Right hindlimb (tissue), 1 donor: ENCODE results near the gene PC.

Source experiments
- DNase-seq: peaks from one replicate; pipeline ENCODE4 v3.0.0-alpha.2; 2018

The PC gene

DNA sequence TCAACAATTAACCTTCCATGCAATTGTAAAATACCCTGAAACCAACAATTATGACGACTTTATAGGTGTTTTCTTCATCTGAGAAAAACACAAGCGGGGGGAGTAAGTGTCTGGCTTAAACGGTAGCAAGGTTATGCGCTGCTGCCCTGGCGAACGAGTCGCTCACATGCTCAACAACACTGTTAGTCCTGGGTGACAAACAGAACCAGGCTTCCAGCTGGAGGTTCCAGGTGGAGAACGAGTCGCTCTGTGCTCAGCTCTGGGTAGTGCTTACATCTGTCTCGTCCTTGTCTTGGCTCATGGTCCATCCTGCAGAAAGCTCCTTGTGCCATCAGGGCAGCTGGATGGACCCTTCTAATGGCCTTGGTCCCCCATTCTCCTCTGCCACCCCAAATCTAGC lies 48.2 kb downstream of the PC start:
- DNase-seq, result no peak

DNA sequence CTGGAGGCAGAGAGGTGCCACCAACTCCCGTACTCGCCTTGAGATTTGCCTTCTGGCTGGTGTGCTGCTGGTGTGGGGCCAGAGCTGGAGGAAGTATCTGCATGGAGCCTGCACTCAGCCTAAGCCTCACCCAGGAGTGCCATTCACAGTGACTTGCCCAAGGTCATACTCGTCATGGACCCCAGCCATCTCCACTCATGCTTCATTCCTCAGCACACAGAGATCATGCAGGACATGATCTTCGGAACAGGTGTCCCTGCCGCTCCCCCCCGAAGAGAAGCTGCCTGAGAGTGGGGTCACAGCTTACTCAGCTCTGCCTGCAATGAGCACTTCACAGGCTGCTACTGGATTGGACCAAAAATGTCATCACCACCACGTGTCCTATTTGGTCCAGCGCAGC lies 49.0 kb downstream of the PC start:
- no peak for DNase-seq

DNA sequence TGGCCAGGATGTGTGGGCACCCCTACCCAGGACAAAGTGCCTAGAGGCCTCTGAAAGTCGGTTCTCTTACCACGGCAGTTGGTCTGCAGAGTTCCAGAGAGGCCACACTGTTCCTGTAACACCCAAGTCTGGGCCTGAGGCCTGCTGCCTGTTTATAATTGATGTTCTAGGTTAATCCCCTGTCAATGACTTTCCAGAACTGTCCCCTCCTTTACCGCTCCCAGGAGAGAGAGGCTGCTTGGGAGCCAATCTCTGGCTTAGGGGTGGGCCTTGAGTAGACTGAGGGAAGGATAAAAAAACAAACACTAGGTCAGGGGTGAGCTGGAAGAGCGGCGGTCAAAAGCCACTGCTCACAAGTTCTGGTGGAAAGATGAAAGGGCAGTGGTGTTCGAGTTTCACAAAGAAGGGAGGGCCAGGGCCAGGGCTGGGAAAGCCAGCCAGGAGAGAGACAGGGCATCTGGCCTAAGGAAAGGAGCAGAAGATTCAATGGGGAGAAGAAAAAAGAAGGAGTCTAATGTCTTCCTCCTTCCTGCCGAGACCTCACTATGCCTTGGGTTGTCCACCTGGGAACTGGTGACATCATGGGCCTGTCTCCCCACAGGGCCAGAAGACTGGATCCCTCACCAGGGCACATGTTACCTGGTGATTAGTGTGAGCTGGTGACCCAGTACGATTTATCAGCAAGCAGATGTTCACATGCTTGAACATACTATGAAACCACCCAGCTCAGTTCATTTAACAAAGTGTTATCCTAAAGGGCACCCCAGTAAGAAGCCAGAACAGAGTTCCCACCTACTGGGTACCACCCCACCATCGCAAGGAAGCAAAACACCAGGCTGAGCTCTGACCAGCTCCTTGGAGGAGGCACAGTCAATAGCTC lies 50.2 kb downstream of the PC start:
- DNase-seq, result no peak

DNA sequence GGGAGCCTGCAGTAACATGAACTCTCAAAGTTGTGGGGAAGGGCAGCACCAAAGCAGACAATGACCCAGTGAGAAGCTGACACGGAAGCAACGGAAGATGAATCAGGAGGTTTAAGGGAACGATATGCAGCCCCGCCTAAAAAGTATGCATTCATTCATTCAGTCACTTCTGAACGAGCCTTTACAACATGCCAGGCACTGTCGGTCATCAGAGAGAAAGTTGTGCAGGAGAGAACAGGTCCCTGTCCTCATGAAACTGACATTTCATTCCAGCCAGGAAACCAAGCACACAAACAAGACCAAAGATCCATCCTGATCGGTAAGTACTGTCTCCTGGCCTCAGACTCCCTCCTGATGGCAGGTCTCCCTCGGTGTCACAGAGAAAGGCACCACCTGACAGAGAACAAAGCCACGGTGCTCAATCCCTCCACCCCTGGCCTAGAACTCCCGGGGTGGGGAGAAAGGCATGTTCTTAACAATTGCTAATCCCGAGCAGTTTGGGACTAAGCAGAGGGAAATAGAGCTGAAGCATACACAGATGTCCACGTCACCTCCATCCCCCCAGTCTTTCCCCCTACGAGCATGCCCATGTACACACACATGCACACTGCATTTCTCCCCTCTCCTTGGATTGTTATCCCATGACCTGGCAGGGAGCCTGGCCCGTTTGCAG lies 52.0 kb downstream of the PC start:
- peak; percentile 54 for DNase-seq

DNA sequence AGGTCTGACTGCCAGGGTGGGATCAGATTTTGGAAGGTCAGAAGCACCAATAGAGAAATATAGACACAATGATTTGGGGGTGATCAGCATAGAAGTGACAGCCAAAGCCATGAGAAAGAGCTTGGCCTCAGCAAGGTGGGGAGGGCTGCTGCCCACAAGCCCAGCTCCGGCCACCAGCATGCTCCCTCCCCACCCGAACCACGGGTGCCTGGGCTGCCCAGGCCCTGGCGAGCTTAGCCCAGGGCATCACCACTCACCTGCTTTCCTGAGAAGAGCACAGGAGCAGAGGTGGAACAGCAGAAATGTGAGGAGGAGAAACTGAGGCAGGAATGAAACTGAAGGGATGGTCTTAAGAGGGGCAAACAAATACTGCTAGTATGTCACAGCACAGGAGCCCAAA lies 52.6 kb downstream of the PC start:
- no peak for DNase-seq

DNA sequence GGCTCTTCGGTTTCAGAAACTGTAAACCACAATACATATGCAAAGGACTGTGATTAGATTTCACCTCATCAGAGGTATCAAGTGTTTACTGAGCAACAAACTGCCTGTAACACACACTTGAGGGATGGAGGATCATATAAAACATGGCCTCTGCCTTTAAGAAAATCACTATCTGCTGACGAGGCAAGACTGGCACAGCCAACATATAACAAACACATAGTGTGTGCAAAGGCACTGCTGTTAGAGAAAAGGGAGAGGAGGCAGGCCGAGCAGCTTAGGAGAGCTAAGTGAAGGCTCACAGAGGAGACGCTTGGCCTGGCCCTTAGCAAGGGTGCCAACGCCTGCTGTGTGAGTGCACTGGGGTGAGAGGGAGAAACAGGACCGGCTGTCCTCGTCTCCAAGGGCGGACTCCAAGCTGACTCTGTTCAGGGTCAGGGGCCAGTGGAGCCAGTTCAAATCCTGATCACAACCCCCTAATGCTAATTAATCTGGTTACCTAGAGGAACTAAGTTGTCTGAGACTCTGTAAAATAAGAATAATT lies 53.1 kb downstream of the PC start:
- no peak for DNase-seq

DNA sequence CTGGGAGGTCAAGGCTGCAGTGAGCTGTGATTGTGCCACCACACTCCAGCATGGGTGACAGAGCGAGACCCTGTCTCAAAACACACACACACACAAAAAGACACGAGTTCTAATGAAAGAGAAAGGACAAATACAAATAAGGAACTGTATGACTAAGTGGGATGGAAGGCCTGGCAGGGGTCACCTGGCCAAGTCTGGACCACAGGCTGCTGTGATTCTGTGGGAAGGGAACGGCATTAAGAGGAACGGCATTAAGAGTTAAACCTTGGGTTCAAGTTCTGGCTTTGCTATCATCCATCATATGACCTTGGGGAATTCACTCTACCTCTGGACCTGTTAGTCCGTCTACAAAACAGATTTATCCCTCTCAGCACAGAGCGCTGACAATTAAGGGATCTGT lies 53.6 kb downstream of the PC start:
- DNase-seq, result no peak

DNA sequence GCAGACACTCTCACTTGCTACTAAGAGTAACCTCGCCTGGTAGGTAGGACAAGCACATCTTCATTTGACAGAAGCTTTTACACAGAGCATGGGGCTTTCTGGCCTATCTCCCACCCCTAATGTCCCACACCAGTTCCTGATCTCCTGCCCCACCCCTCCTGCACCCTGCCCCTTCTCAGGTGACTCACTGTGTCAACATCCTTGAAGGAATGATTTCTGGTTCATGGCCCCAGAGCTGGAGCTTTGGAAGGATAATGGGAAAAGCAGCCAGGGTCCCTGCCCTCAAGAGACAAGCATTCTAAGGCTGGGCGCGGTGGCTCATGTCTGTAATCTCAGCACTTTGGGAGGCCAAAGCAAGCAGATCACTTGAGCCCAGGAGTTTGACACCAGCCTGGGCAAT lies 54.1 kb downstream of the PC start:
- DNase-seq, result no peak

DNA sequence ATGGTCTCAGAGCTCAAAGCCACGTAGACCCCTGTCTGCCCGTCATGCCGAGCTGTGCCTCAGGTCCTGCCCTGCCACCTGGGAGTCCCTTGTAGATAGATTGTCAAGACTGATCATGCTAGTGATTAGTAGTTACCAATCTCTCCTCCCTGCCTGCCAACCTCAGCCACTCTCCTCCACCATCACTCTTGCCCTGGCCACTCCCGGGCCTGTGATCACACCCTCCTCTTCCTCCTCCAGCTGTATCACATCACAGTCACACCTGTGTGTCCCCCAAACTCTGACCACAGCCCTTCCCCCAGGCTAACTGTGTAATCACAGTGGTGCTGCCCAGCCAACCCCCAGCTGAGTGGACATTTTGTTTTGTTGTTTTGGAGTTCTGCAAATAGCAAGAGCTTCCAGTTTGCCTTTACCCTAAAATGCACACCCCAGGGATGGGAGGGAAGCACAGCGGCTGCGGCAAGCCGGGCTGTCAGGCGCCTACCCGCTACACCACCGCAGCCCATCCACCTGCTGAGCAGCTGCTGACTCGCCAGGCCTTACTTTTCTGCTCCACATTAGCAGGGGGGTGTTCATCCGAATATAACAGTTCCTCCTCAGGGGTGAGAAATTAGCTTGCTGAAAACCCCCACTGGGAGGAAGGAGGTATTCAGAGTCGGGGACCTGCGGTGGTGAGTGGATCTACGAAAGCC lies 55.6 kb downstream of the PC start:
- no peak for DNase-seq

DNA sequence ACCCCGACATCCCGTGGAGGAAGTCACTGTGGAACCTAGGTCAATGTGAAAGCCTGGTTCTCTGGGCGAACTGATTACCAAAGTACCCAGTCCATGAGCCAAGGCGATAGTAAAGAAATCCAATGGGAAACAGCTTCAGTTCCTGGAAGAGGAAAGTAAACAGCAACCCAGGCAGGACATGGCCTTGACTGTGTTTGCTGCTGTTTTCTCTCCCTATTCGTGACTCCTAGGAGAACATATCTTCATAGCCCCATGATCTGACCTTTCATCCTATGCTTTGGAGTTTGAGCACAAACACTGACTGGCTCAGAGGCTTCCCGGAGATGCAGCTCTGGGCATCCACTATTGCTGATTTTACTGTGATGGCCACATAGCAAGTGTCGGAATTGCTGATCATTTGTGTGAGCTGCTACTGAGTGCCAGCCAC lies 56.2 kb downstream of the PC start:
- DNase-seq, result no peak

DNA sequence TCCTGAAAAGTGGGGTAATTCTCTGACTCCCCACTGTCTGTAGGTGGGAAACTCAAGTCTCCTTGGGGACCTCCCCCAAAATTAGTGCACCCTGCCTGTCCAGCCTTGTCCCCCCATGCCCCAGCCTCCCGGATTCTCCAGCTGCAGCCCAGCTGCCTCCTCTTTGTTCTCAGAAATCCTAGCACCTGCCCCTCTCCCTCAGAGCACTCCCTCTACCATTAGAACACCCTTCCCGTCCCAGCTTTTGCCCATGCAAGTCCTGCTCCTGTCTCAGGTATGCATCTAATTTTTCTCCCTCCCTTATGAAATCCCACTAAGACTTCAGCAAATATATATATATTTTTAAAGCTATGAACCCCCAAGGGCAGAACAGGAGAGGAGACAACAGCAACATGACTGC lies 64.0 kb downstream of the PC start:
- DNase-seq, result no peak

DNA sequence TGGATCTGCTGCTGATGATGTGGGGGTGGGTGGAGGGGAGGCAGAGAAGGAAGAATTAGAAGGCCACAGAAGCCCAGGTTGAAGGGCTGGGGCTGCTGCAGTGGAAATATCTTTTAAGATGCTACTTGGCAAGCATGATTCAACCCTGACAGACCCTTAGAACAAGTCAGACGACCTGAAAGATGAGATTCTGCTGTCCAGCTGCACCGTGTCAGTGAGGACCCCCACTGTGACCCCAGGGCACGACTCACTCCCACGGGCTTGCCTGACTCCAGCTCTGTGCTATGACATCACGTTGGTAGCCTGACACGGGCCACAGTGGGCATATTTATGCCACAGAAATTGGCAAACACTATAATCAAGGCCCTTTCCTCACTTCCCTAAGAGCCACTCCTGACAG lies 65.3 kb downstream of the PC start:
- no peak for DNase-seq

DNA sequence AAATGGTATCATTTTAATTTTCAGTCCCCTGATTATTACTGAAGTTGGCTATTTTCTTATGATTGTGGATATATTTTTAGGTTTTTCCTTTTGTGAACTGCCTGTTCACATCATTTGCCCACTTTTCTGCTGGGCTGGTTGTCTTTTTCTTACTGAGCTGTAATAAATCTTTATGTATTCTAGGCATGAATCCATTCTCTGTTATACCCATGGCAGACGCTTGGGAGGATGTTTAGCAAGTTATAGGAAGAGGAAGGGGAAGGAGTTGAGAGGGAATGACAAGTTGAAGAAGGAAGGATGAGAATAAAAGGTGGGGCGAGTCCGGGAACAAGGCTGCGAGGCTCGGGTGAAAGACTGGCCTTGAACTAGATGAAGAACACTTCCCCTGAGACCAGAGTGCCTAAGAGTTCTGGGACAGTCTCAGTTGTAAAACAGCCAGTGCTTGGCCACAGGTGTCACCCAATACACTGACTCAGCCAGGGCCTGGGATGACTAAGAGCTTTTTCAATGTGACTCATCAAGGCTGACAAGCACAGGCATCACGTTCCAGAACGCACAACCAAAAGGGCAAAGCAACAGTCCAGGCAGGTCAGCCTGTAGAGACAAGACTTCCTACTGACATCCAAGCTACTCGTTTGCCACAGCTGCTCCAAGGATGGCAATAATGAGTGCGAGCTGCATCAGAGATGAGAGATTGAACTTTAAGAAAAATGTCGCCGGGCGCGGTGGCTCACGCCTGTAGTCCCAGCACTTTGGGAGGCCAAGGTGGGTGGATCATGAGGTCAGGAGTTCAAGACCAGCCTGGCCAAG lies 66.1 kb downstream of the PC start:
- DNase-seq, result no peak

DNA sequence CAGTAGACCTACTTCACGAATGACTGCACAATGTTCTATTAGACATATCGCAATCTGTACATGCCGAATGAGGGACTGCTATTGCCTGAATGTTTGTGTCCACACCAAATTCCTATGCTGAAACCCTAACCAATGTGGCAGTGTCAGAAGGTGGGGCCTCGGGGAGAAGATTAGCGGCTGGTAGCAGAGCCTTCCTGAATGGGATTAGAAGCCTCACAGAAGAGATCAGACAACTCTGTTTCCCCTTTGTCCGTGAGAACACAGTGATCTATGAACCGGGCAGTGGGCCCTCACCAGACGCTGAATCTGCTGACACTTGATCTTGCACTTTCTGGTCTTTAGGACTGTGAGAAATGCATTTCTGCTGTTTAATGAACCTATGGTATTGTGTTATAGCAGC lies 68.2 kb downstream of the PC start:
- no peak for DNase-seq

DNA sequence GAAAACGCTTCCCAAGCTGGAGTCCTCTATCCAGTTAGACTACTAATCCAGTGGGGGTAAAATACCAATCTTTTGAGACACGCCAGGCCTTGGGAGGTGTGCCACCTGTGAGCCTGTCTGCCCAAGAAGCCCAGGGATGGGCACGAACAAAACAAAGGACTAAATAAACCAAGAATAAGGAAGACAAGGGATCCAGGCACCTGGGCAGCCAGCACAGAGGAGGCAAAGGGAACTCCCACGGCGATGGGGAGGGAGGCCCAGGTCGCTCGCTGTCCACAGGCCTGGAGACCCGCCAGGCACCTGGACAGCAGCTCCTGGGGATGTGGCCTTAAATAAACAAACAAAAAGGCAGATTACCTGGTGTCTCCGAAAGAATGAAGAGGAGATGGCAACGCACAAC lies 69.9 kb downstream of the PC start:
- DNase-seq, result no peak

DNA sequence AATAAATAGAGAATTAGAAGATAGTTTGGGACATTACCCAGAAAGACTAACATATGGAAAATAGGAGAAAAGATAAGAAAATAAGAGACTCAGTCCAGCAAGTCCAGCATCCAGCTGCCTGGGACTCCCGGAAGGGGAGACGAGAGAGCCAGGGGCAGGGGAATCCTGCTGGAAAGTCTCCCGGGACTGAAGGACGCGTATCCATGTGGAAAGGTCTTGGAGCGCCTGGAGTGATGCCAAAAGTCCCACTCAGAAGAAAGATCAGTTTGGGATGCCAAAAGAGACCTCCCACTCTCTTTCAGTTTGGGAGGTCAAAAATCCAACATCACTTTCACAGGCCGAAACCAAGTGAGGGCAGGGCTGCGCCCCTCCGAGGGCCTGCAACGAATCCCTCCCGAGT lies 70.7 kb downstream of the PC start:
- no peak for DNase-seq

DNA sequence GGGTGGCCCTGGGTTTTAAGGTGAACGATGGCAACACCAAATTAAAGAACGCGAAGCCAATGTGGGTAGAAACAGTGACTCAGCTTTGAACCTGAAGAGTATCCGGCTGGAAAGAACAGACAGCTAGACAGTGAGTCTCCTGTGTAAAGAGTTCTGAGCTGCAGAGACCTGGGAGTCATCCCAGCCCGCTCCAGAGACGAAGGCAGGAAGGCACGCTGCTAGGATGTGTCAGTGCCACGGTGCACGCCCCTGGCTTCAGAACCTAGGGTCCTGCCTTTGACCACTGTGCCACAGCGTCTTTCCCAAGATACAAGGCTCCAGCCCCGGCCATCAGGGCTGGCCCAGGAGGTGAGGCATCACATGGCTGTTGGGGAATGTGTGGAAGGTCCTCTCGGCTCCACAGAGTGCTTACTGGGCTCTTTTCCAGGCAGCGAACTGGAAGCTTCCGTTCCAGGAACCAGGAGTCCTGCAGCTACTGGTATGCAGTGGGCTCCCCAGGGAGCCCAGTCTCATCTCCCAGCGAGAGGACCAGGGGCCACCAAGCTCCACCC lies 71.4 kb downstream of the PC start:
- no peak for DNase-seq

DNA sequence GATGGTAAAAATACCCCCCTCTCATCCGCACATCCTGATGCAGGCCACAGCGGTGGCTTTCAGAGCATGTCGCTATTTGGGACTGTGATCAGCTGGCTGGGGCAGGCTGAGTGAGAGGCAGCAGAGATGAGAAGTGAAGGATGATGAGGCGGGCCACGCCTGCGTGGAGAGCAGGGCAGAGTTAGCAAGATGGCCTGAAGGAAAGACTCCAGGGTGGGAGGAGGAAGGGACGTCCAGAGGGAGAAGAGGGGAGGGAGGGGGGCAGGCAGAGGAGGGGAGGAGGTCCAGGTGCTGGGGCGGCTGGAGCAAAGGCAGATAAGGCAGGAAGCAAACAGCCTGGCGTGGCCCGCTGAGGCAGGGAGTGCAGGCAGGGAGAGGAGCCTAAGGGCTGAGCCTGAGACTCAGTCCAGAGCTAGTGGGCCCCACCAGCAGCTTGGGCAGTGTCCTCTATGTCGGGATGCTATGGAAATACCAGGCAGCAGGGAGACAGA lies 72.2 kb downstream of the PC start:
- no peak for DNase-seq

DNA sequence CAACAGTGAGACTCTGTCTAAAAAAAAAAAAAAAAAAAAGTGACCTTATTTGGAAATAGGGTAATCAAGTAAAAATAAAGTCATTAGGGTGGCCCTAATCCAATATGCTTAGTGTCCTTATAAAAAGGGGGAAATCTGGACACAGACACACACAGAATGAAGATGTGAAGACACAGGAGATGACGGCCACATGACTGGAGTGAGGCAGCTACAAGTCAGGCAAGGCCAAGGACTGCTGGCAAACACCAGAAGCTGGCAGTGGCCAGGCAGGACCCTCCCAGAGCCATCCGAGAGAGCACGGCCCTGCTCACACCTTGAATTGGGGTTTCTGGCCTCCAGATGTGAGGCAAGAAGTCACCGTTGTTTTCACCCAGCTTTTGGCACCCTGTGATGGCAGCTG lies 72.7 kb downstream of the PC start:
- DNase-seq, result no peak

DNA sequence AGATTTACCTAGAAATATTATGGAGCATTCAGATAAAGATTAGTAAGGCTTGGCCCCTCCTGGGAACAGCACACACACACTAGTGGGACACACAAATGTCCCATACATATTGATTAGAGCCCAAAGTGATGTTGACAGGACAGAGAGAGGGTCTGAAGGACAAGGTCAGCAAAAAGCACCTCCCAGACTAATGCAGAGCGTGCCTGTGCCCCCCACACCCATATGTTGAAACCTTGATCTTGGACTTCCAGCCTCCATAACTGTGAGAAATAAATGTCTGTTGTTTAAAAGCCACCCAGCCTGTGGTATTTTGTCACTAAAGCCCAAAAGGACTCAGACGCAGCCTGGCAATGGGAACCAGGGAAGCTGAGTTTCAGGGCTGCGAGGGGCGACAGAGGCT lies 73.7 kb downstream of the PC start:
- no peak for DNase-seq

DNA sequence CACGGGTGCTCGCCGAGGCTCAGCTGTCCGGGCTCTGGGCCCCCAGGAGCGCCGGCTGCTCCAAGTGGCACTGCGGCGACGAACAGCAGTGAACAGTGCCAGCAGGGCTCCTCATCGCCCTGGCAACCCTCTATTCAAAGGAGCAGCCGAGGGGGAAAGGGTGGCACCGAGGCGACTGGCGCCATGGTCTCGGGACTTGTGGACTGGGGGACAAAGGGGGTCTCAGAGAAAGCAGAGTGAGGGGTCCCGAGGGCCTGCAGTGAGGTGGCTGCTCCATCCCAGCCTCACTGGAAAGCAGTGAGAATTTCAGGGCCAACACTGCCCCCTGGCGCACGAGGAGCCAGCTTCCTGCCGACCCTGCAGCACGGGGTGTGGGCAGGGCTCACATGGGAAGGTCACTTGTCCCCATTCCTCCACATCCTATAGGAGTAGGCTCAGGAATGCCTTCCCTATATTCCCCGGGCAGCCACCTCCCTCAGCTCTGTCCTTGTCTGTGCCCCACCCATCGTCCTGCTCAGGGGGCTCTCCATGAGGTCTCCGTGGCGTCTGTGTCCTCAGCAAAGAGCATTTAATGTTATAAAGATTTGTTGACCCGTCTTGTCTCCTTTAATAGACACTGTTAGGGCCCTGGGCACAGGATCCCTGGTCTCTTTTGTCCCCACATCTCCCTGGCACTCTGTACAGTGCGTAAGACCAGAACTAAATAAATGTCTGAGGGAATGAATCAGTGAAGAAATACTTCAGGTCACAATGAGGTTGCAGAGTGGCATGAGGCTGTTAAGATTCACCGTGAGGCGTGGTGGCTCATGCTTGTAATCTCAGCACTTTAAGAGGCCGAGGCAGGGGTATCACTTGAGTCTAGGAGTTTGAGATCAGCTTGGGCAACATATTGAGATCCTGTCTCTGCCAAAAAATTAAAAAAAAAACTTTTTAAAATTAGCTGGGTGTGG lies 74.9 kb downstream of the PC start:
- DNase-seq, result peak; percentile 73
